GM12878 (cell line): Measurements from ENCODE around the gene JTB. TPM values are rescaled to one million over a fixed set of nuclear protein-coding genes. Genes with fewer than 3 reads are reported as not detected.

Source experiments
- ATF3 ChIP-seq: IDR thresholded peaks from 2 replicates; pipeline ENCODE4 v1.6.1; 2011; ENCODE audit warnings: low read depth, mild to moderate bottlenecking, low read length, moderate library complexity, borderline replicate concordance; ENCODE audit errors: extremely low read depth
- BRCA1 ChIP-seq: IDR thresholded peaks from 2 replicates; pipeline ENCODE4 v1.6.1; 2011; ENCODE audit warnings: low read depth, low read length, improper control_type of control experiment
- CTCF ChIP-seq, 3 experiments: IDR thresholded peaks in 2 of 3; conservative IDR thresholded peaks in 1 of 3; 2 replicates each; pipeline ENCODE4 v1.5.1; 2011; ENCODE audit warnings: low read depth in 3 of 3, low read length in 3 of 3, mild to moderate bottlenecking in 3 of 3, control low read depth in 2 of 3, moderate library complexity in 2 of 3, inconsistent platforms in 1 of 3, mixed read lengths in 1 of 3; ENCODE audit not compliant: control insufficient read depth in 2 of 3, insufficient read depth in 1 of 3; ENCODE audit errors: extremely low read depth in 1 of 3
- HDAC6 ChIP-seq: fragments of 200-600 bp; sonication (generic); IDR thresholded peaks from one replicate; pipeline ENCODE4 v1.8.0; 2017; ENCODE audit warnings: antibody characterized with exemption; ENCODE audit not compliant: unreplicated experiment
- HDGF ChIP-seq: fragments of 450-650 bp; IDR thresholded peaks from 2 replicates; pipeline ENCODE4 v1.6.1; 2016; ENCODE audit warnings: antibody characterized with exemption
- JUNB ChIP-seq: IDR thresholded peaks from 2 replicates; pipeline ENCODE4 v1.6.1; 2016; ENCODE audit warnings: antibody characterized with exemption, mild to moderate bottlenecking
- PRDM15 ChIP-seq: fragments of 450-650 bp; formaldehyde crosslinking; IDR thresholded peaks from 2 replicates; pipeline ENCODE4 v1.4.0; 2020; ENCODE audit warnings: mild to moderate bottlenecking, moderate library complexity
- SMARCA5 ChIP-seq: fragments of 450-650 bp; IDR thresholded peaks from 2 replicates; pipeline ENCODE4 v1.6.1; 2017; ENCODE audit warnings: mild to moderate bottlenecking
- TCF3 ChIP-seq: IDR thresholded peaks from 2 replicates; pipeline ENCODE4 v1.6.1; 2012; ENCODE audit warnings: low read depth, mild to moderate bottlenecking, low read length, borderline replicate concordance; ENCODE audit not compliant: insufficient read depth
- ZNF207 ChIP-seq: fragments of 450-650 bp; IDR thresholded peaks from 2 replicates; pipeline ENCODE4 v1.6.1; 2014; ENCODE audit warnings: antibody characterized with exemption, mild to moderate bottlenecking, borderline replicate concordance
- polyA plus RNA-seq, 11 experiments: library from polyadenylated mRNA; depleted of rRNA in 4 of 11; unstranded in 6 of 11; stranded (reverse) in 5 of 11; fragments of >200 nt; fragmentation: Nextera tagmentation in 4 of 11; fragmentation: Illumina TruSeq in 1 of 11; extraction: Ambion mirVana in 4 of 11; extraction: Trizol in 1 of 11; gene quantifications; 1 replicate in 1 of 11; 2 replicates in 10 of 11; pipeline versions ENCODE4 v1.2.1 to v1.2.3, GENCODE V29; 2011 to 2016; ENCODE audit warnings: inconsistent platforms in 2 of 11, missing spikeins in 2 of 11, low read depth in 1 of 11
- total RNA-seq, 4 experiments: library from RNA; depleted of rRNA in 3 of 4; stranded (reverse); fragments of >200 nt in 3 of 4; fragmentation: Illumina TruSeq in 1 of 4; extraction: Trizol in 1 of 4; gene quantifications; 2 replicates each; pipeline versions ENCODE4 v1.2.1 to v1.2.3, GENCODE V29; 2013 to 2021

Gene JTB
- total and polyA plus RNA-seq, 10 of the 15 experiments (the other 5 are each of a cell fraction or from before 2014, with no cell fraction given): 25.0 to 298 (median 155) TPM

- no peak for TF ChIP-seq CTCF (IDR thresholded peaks at IDR 0.05 in 2 of 3, conservative IDR thresholded peaks at IDR 0.05 in 1 of 3; ENCODE audit: control insufficient read depth in 2 of 3, extremely low read depth in 1 of 3, insufficient read depth in 1 of 3, low read depth in 3 of 3, low read length in 3 of 3)
- TF ChIP-seq PRDM15 (CRISPR knock-in tag): no peak
- TF ChIP-seq ZNF207: no peak
- TF ChIP-seq HDAC6: no peak
- TF ChIP-seq SMARCA5: no peak
- no peak for TF ChIP-seq BRCA1
- no peak for TF ChIP-seq ATF3
- TF ChIP-seq TCF3: no peak
- no peak for TF ChIP-seq HDGF
- TF ChIP-seq JUNB: no peak
Observed at GRCh38 chr1:153940756-153941155, 36.7 kb downstream of the JTB start (continued).
